Lung (tissue), 16 donors: ENCODE measurements around the gene DEFB132. TPM values are rescaled to one million over a fixed set of nuclear protein-coding genes. Genes with fewer than 3 reads are reported as not detected.
A peak's percentile ranks its signal among the peaks of the same experiment; 100 is the strongest.

Experiments used
- ATAC-seq: fragments of 200-7000 bp; cut with Tn5 transposase; one replicate; pipeline ENCODE4 v1.9.1; 2020; ENCODE audit warnings: moderate number of reproducible peaks; ENCODE audit not compliant: insufficient read depth, low FRiP score
- DNase-seq, 3 donors: peaks; one replicate each; pipeline ENCODE4 v3.0.0-alpha.2; 2013 to 2017
- H3K27ac ChIP-seq, 2 donors: one replicate each; pipeline ENCODE4 v1.5.1; 2013; ENCODE audit warnings: mild to moderate bottlenecking in 2 of 2, moderate library complexity in 2 of 2, control low read depth in 1 of 2, inconsistent platforms in 1 of 2, low read depth in 1 of 2, low read length in 1 of 2
- H3K27me3 ChIP-seq, 3 donors: one replicate each; pipeline ENCODE4 v1.5.1; 2013; ENCODE audit warnings: low read length in 2 of 3; ENCODE audit not compliant: control insufficient read depth in 3 of 3, insufficient read depth in 3 of 3
- H3K36me3 ChIP-seq, 4 donors: one replicate each; pipeline ENCODE4 v1.5.1; 2013; ENCODE audit warnings: low read length in 4 of 4, mild to moderate bottlenecking in 1 of 4, moderate library complexity in 1 of 4; ENCODE audit not compliant: control insufficient read depth in 4 of 4, insufficient read depth in 4 of 4
- H3K4me1 ChIP-seq, 5 donors: one replicate each; pipeline ENCODE4 v1.5.1; 2013; ENCODE audit warnings: low read length in 5 of 5, mild to moderate bottlenecking in 2 of 5, moderate library complexity in 1 of 5; ENCODE audit not compliant: control insufficient read depth in 5 of 5, insufficient read depth in 5 of 5
- H3K4me3 ChIP-seq: one replicate; pipeline ENCODE4 v1.5.1; 2013; ENCODE audit warnings: mild to moderate bottlenecking, control low read depth, moderate library complexity
- H3K9ac ChIP-seq, 2 donors: one replicate each; pipeline ENCODE4 v1.5.1; 2013; ENCODE audit warnings: low read length in 2 of 2, control low read depth in 1 of 2; ENCODE audit not compliant: insufficient read depth in 1 of 2
- H3K9me3 ChIP-seq, 4 donors: one replicate each; pipeline ENCODE4 v1.5.1; 2013; ENCODE audit warnings: low read length in 3 of 4, mild to moderate bottlenecking in 1 of 4, moderate library complexity in 1 of 4; ENCODE audit not compliant: control insufficient read depth in 4 of 4, insufficient read depth in 3 of 4
- CTCF ChIP-seq: IDR thresholded peaks from 2 replicates; pipeline ENCODE4 v1.5.1; 2012; ENCODE audit warnings: mild to moderate bottlenecking; ENCODE audit errors: control extremely low read depth, extremely low read depth
- WGBS, 2 donors: extraction: QIAGEN DNeasy Blood & Tissue Kit; methylation state at CpG; one replicate each; pipeline ENCODE4 v1.1.7; 2013; 5-methylcytosine and 5-hydroxymethylcytosine counted together
- long read RNA-seq, 5 donors: transcript quantifications; one replicate each; lab custom pipeline, GENCODE V29; 2026
- polyA plus RNA-seq, 2 donors: library from polyadenylated mRNA; stranded (reverse); fragments of 200-250 nt; gene quantifications; one replicate each; pipeline ENCODE4 v1.2.1, GENCODE V29; 2013
- total RNA-seq, 2 donors: library from RNA; depleted of rRNA in 1 of 2; stranded (reverse); fragments of >200 nt in 1 of 2; gene quantifications; one replicate each; pipeline ENCODE4 v1.2.1, GENCODE V29; 2014 to 2021
- donor health status: control.
- donor health status: control.
- donor health status: Bipolar disorder and iron deficiency.
- donor health status: healthy.
- donor health status: DM: yes; HTN: yes; CAD: no.

Gene DEFB132
- total RNA-seq: not detected
- polyA plus RNA-seq: not detected
- long read RNA-seq, donor 1, partial matches to known transcripts: 43 of 50 reads
- long read RNA-seq, donor 1, other reads (novel, unspliced or antisense): 7 of 50 reads
- long read RNA-seq, donor 2, partial matches to known transcripts: 14 of 14 reads
- long read RNA-seq, donor 2, other reads (novel, unspliced or antisense): 0 of 14 reads
- long read RNA-seq, donor 3: 0 reads
- long read RNA-seq, donor 4: 0 reads
- long read RNA-seq, donor 5: 0 reads

- no peak for TF ChIP-seq CTCF
Observed at GRCh38 chr20:257419-257818, at the start of gene DEFB132. Gene DEFB132 (plus strand): TSS chr20:257724. CDS start chr20:257779, 55 bp downstream.

GRCh38 chr20:208942-209566 lies 48.5 kb upstream of the DEFB132 start:
- Histone ChIP-seq H3K4me3 (no peak overlapping the region), H3K4me1 (peaks cover 0 to 5% (median 0%) of the 10 kb centered on the region in 5 donors), H3K27me3 (peaks cover 0 to 13% (median 3%) of the 10 kb centered on the region in 3 donors), H3K9ac (no peak overlapping the region), H3K9me3 (no peaks in the 10 kb centered on the region), H3K36me3 (no peaks in the 10 kb centered on the region), H3K27ac (peak overlapping the region in 1 of 2 donors; percentile 29)
- whole genome bisulfite sequencing, 2 donors: 32 to 38% methylated on average over 5 of the region's 5 CpGs
- peak; percentile 45 for TF ChIP-seq CTCF
- DNase-seq: peak in 2 of 3 donors; percentile 61 to 73
- no peak for ATAC-seq

More at GRCh38 chr20:257419-257818, at the start of gene DEFB132:
- Histone ChIP-seq H3K9ac (no peak within 1 kb of the TSS), H3K4me1 (no peaks in the 10 kb centered on the region), H3K9me3 (no peaks in the 10 kb centered on the region), H3K27me3 (no peaks in the 10 kb centered on the region), H3K36me3 (no peaks in the 10 kb centered on the region), H3K27ac (no peak within 1 kb of the TSS), H3K4me3 (no peak within 1 kb of the TSS)
- ATAC-seq: no peak
- 73 to 86% methylated on average over 7 of the region's 7 CpGs for WGBS, 2 donors
- DNase-seq: no peak

GRCh38 chr20:210809-211502 lies 46.6 kb upstream of the DEFB132 start:
- Histone ChIP-seq H3K9ac (no peak overlapping the region), H3K4me3 (no peak overlapping the region), H3K4me1 (peaks cover 0 to 5% (median 0%) of the 10 kb centered on the region in 5 donors), H3K9me3 (no peaks in the 10 kb centered on the region), H3K36me3 (no peaks in the 10 kb centered on the region), H3K27me3 (peaks cover 0 to 6% (median 3%) of the 10 kb centered on the region in 3 donors), H3K27ac (no peak overlapping the region)
- WGBS, 2 donors: 53 to 63% methylated on average over 7 of the region's 7 CpGs
- TF ChIP-seq CTCF: no peak
- ATAC-seq (no peak), DNase-seq (no peak)
